Astrocyte of the spinal cord (primary cell): ENCODE results near the gene TOX2.
A peak's percentile ranks its signal among the peaks of the same experiment; 100 is the strongest.

Experiments
- DNase-seq: peaks from one replicate; pipeline ENCODE4 v3.0.0; 2011; ENCODE audit warnings: low read depth, low spot score
- H3K4me3 ChIP-seq: 2 replicates; pipeline ENCODE4 v1.5.1; 2011; ENCODE audit warnings: low read depth, mild to moderate bottlenecking, low read length, moderate library complexity
- in situ Hi-C: cut with HindIII; loops from 2 replicates; pipeline ENCODE4 v1.10.0; 2017; ENCODE audit warnings: low sequenced_read_pairs
- TF ChIP-seq, protein P1 (sequence below): IDR thresholded peaks from 2 replicates; pipeline ENCODE4 v1.5.1; 2012; ENCODE audit warnings: low read depth, mild to moderate bottlenecking, low read length, inconsistent platforms

The TOX2 gene

DNA sequence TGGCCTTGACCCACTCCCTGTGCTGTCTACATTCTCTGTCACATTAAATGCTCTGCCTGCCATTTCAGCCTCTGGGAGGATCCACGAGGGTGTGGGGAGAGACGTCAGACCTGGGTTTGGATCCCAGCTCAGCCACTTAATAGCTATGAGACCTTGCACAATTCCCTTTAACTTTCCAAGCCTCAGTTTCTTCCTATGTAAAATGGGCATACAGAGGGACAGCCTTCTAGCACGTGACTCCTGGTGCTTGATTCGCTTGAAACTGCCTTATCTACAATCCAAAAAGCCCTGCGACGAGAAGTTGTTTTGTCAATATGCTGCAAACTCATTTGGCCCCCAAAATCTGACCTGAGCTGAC, 40.0 kb downstream of the TOX2 start:
- DNase-seq, result no peak
- TF ChIP-seq, protein P1, sequence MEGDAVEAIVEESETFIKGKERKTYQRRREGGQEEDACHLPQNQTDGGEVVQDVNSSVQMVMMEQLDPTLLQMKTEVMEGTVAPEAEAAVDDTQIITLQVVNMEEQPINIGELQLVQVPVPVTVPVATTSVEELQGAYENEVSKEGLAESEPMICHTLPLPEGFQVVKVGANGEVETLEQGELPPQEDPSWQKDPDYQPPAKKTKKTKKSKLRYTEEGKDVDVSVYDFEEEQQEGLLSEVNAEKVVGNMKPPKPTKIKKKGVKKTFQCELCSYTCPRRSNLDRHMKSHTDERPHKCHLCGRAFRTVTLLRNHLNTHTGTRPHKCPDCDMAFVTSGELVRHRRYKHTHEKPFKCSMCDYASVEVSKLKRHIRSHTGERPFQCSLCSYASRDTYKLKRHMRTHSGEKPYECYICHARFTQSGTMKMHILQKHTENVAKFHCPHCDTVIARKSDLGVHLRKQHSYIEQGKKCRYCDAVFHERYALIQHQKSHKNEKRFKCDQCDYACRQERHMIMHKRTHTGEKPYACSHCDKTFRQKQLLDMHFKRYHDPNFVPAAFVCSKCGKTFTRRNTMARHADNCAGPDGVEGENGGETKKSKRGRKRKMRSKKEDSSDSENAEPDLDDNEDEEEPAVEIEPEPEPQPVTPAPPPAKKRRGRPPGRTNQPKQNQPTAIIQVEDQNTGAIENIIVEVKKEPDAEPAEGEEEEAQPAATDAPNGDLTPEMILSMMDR, result no peak
- H3K4me3 ChIP-seq, result no peak overlapping the region
- in situ Hi-C loops, result no loop called here

DNA sequence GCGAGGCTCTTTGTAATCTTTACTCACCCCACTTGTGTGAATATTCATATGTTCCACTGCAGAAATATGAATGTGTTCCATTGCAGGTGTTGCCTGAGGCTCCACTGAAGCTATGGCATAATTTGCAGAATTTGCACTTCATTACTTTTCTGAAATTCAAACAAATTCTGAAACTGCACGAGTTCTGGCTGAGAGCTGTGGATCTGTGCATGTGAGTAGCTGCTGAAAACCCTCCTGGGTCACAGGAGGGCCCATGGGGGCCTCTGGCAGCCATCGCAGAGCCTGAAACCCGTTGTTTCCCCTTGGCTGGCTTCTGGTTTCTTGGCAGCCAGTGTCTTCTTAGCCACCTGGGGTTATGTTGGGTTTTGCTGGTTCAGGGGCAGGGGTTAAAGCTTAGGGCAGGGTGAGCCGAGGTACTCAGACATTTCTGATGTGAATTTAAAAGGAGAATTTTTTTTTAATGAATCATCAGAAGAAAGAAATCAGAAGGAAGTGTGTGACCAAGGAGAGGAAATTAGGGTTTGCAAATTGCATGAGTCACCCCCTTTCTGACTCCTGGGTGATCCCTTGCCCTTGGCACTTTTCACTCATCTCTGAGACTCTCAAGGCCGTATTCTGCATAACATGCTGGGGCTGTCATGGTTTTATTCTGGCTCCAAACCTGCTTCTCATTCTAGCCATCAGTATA, 40.6 kb downstream of the TOX2 start:
- DNase-seq, result peak; percentile 92
- no peak overlapping the region for H3K4me3 ChIP-seq
- TF ChIP-seq, protein P1, result no peak
- in situ Hi-C loops, result no loop called here

DNA sequence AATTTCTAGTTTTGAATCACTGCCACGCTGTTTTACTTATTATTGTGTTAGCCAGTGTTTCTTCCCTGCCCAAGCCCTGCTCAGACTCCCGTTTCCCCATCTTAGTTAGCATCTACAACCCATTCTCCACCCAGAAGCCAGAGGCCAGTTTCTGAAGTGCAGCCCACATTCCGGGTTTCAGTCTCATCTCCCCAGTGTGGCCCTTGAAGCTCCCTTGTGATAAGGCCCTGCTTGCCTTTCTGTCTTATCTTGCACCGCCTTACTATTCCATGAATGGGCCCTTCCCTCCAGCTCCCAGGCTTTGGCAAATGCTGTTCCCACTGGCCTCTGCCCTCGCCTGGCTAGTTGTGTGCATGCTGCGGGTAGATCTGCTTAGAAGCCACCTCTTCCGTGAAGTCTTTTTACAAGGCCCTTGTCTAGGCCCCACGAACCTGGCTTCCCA, 41.1 kb downstream of the TOX2 start:
- DNase-seq, result no peak
- in situ Hi-C loops, result no loop called here
- TF ChIP-seq, protein P1, result no peak
- no peak overlapping the region for H3K4me3 ChIP-seq

DNA sequence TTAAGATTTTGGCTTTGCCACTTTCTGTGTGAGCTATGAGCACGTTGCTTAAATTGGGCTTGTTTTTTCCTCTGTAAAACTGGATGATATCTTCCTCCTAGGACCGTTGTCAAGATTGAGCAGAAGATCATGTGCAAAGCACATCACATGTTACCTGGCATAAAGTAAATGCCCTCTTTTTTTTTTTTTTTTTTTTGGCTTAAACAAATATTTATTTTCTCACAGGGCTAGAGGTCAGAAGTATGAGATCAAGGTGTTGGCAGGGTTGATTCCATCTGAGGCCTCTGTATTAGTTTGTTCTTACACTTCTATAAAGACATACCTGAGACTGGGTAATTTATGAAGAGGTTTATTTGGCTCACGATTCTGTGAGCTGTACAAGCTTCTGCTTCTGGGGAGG, 42.7 kb downstream of the TOX2 start:
- DNase-seq, result no peak
- TF ChIP-seq, protein P1, result no peak
- H3K4me3 ChIP-seq, result no peak overlapping the region
- in situ Hi-C loops, result no loop called here

DNA sequence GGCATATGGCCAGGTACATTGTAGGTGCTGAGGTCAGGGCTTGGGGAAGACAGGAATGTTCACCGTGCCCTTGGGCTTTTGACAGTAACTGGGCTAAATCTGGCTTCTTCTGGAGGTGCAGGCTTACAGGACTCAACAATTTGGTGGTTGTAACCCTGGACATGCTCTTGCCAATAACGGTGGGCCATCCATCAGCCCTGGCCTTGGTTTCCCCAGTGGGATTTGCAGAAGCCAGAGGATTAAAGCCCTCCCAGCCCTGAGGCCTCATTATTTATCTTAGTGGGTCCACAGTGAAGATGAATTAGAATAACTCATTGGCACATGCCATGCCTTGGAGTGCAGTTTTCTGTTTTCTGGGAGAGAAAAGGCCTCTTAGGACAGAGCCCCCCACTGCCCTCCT, 44.0 kb downstream of the TOX2 start:
- no peak overlapping the region for H3K4me3 ChIP-seq
- in situ Hi-C loops, result no loop called here
- no peak for DNase-seq

DNA sequence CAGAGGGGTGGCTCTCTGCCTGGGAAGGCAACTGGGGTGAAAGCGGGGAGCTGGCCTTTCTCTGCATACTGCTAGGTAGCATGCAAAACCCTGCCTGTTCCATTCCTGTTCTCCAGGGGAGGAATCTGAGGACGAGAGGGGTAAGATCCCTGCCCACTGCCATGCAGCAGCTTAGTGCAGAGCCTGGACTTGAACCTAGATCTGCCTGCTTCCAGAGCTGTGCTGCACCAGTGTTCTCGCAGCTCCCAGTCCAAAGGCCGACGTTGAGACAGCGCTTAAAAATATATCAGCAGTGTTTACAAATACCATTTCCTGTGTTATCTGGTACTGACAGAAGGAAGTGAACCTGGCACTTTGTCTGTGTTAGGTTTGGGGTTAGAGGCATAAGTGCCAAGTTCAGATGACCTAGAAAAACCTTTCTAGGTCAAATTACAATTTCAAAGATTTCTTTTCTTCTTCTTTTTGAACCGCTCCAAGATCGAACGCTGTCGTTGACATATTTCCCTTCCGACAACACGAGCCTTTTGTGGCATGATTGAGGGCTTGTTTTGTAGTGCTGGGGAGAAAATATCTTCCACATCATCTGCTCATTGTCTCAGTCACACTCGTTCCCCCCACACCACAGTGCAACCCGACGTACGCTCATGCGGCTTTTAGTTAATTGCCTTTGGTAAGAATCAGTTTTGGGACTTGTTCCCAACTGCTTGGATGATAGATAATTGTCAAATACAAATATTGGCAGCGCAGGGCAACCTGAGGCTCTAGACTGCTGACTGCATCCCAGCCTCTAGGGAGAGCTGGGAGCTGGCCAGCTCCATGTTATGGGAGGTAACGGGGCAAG, 44.6 kb downstream of the TOX2 start:
- TF ChIP-seq, protein P1, result peak; percentile 12
- DNase-seq, result peak; percentile 29
- H3K4me3 ChIP-seq, result no peak overlapping the region
- in situ Hi-C loops, result no loop called here

More for the DNA sequence above, 44.0 kb downstream of the TOX2 start:
- TF ChIP-seq, protein P1, result no peak
